GM19035 (cell line): ENCODE results near the gene AFTPH.
A peak's percentile ranks its signal among the peaks of the same experiment; 100 is the strongest.

Experiments used
- ATAC-seq: cut with Tn5 transposase; IDR thresholded peaks from one replicate; pipeline ENCODE4 v1.9.1; 2021; ENCODE audit not compliant: unreplicated experiment

Gene AFTPH

GRCh38 chr2:64627860-64628841 lies 104.0 kb downstream of the AFTPH start:
- ATAC-seq, result no peak

DNA sequence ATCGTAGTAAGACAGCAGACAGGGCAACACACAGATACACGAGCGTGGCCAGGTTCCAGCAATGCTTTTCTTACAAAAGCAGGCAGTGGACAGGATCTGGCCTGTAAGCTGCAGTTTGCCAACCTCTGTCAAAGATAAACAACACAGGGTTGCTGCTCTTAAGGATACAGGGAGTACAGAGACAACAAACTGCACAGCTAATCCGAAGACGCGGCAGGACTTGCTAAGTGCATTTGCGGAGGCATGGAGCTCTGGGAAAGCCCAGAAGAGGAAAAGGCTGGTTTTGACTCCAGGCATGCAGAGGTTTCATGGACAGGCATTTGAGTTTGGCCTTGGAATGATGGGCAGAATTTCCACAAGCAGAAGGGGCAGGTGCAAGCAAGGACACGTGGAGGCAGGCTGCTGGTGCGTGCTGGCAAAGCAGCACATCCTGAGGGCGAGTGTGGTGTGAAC lies 105.2 kb downstream of the AFTPH start:
- no peak for ATAC-seq

DNA sequence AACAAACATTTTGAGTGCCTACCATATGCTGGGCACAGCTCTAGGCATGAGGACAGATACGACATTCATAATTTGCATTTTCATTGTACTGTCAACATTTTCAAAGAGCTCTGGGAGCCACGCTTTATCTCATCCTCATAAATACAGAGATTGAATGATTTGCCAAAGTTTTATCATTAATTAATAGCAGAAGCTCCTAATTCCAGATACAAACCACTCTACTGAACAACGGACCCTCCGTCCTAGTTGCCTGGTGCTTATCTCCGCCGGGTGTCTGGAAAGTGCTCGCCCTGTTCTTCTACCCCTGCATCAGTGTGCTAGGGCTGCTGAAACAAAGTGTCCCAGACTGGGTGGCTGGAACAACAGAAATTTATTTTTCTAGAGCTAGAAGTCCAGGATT lies 105.7 kb downstream of the AFTPH start:
- no peak for ATAC-seq

DNA sequence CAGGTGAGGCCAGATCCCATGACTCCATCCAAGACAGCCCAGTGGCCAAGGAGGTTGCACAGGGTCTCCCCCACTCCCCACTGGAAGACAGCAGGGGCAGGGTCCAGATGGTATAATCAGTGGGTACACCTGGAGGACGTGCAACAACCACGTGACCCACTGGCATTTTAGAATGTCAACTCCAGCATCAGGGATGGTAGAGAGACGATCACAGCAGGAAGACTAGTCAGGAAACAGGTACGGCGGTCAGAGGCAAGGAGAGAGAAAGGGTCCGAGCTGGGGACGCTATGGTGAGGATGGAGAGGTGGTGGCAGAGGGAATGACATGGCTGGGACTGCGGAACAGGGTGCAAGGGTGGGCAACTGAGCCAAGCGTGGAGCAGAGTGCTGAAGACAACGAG lies 106.6 kb downstream of the AFTPH start:
- ATAC-seq, result no peak

GRCh38 chr2:64631771-64632170 lies 107.6 kb downstream of the AFTPH start:
- no peak for ATAC-seq

DNA sequence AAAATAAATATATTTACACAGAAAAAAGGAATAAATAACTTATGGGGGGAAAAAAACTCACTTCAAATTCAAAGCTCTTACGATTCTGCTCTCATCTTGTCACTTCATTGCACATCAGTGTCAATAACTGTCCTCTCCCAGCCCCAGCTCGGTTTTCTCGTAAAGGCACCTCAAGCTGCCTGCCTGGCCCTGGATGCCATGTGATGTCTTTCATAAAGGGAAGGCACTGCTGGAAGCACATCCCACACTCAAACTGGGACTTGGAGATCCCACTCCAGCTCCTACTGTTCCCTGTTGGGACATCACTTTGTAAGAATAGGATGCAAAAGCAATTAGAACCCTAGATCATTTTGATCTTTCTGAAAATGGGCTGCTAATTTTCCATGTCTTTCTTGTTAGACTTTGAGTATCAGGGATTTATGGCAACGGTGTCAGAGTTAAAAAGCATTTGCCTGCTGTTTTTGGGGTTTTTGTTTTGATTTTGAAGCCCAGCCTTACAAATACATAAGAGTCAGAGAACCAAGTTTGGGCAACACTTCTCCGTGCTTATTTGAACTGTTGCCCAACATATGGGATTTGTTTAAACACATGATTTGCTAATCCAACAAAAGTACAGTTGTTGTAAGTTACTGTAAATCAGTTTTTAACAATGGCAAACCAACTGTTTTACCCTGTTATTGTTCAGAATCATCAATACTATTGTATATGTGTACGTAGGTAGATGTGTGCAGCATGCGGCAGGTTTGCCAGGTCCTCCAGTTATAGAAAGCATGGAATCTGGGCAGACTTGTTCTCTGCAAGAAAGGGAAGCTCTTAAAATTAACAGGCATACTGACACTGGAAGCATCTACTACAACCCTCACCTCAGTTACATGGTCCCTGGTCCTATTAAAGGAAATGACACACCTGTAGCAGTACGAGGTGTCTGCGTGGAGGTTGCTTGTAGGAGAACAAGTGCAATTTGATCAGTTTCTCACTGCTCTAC lies 109.0 kb downstream of the AFTPH start:
- no peak for ATAC-seq

GRCh38 chr2:64634345-64635267 lies 110.5 kb downstream of the AFTPH start:
- ATAC-seq, result no peak

DNA sequence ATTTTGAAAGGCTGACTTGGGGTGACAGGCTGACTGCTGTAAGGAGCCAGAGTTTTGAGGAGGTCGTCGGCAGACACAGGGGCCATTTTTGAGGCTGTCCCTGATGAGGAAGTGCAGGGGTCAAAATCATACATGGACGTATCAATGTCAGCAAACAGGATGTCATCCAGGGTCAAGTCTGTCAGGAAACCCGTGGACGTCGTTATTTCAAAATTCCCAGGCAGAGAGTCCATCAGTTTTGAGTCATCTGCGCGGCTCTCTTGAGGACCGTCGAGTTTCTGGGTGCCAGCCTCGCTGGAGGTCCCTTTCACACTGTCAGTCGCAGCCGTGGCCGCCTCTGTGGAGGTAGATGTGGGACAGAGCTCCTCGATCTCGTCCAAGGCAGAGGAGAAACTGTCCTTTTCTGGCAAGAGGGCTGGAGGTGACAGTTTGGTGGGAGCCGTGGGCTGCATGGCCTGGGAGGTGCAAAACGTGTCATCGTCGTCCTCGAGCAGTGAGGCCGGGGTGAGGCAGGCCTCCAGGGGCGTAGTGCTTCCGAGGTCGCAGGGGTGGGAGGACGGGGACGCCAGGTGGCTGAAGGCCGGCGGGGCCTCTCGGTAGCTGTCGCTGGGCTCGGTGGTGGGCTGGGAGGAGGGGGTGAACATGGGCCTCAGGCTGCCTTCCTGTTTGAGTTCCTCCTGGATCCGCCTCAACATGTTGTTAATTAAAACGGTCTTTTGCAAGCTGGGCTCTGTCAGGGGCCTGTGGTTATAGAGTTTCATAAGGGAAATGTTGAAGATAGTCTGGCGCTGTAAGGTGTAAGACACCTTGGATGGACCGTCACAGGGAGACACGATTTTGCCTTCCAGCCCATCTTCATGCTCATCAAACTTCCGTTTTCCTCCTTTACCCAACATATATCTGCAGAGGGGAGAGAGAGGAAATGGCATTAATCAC lies 112.1 kb downstream of the AFTPH start:
- ATAC-seq, result peak; percentile 45

DNA sequence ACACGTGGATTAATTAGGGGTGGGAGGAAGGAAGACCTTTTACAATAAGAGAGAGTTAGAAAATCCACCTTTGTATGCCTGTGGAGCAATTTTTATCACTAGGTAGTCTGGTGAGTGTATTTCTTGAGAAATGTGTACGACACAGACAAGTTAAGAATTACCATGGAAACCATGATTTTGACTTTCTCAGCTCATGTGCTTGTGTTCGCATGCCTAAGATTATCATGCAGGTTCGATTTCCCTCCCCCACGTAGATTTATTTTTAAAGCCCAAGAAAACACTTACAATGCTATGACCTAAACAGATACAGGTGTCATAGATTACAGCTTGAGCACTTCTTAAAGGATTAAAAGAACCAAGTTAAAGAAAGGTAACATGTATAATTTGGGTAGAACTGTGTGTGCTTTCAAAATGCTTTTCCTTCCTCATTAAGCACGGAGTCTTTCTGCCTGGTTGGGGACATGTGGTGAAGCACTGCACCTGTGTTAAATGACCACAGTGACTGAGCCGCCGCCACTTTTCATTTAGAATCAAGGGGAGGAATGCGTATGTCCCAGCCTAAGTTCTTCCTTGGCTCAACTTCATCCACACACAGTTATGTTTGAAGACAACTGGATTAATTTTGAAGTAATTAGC lies 113.0 kb downstream of the AFTPH start:
- ATAC-seq, result peak; percentile 63

GRCh38 chr2:64637931-64638330 lies 113.8 kb downstream of the AFTPH start:
- no peak for ATAC-seq

DNA sequence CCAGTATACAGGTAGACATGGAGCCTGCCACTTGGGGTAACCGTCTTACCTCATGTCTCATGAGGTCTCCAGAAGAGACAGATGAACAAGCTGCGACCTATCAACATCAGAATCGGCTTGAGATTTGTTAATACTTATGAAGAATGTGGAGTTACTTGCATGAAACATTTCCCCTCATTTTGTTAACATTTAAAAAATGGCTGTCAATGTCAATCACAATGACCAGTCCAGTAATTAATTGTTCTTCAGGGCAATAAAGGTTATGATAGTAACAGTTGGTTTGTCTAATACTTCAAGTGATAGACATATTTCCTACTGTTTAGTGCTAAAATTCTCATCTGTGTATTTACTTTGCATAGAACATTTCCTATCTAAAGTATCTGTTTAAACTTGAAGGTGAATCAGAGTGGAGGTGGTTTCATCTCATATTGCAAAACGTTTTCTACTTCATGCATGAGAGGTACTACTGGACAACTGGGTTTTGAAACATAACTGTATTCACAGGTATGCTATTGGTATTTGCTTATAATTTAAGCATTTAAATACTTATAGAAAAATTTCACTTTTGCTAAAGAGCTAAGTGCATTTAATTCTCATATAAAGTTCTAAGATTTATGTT lies 114.5 kb downstream of the AFTPH start:
- ATAC-seq, result no peak

DNA sequence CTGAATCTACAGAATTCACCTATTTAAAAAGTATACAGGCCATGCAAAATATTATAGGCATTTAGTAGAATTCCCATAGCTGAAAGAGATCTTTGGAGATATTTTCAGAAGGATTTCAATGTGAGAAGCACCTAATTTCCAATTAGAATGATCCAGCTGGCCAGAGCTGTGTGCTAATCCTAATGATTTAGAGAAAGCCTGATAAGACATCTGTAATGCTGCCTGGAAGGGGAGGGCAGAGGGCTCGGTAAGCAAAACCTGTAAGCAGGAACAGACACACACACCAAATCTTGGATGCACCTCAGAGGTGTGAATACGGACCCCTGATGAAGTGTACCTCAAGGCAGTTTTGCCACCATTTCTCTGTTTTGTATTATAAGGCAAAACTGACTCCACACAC lies 115.6 kb downstream of the AFTPH start:
- ATAC-seq, result no peak

GRCh38 chr2:64640153-64641044 lies 116.3 kb downstream of the AFTPH start:
- no peak for ATAC-seq

DNA sequence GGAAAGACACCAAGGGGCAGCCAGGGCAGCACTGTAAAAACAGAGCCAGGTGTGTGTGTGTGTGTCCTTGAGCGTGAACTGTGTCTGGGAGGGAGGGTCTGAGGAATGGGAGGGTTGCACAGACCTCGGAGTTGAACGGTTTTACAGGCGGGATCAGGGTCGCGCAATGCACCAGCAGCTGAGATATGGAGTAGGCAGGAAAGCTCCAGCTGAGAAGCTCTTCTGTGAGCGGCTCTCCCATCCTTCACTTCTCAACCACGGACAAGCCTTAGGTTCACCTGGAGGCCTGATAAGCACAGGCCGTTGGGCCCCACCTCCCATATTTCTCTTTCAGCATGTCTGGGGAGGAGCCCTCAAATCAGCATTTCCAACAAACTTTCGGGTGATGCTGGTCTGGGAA lies 117.5 kb downstream of the AFTPH start:
- no peak for ATAC-seq
